T-helper 1 cell treated with Interleukin-12 subunit alpha and Interleukin-12 subunit beta and Interleukin-4 antibody, amounts not matched to agents 30 ng/mL and 1 ng/mL, for 36 hours (primary cell): Measurements from ENCODE around the gene TMEM119. TPM values are rescaled to one million over a fixed set of nuclear protein-coding genes. Genes with fewer than 3 reads are reported as not detected.

Source experiments
- intact Hi-C: fragments of 100-400 bp; cut with micrococcal nuclease; formaldehyde crosslinking; loops from one replicate; pipeline ENCODE4 v1.15.1; 2024
- total RNA-seq: library from RNA; stranded (reverse); gene quantifications from 2 replicates; pipeline ENCODE4 v1.2.3, GENCODE V29; 2022

TMEM119 gene
- total RNA-seq, 1 donor from 2014 or later: 0.96 TPM

GRCh38 chr12:108618079-108618952 is 20.4 kb upstream of the TMEM119 start:
- intact Hi-C loops: loop anchor here (1.0 to 5.0 kb wide), 7 partner anchors 10 to 534 kb away; partner anchors contain the start of gene ALKBH2

- intact Hi-C loops: loop anchor here (1.0 to 5.0 kb wide), 7 partner anchors 16 to 535 kb away; partner anchors contain the start of genes CORO1C, SELPLG and USP30
Observed at GRCh38 chr12:108616941-108617858, 19.3 kb upstream of the TMEM119 start.

GRCh38 chr12:108616359-108616758 is 18.5 kb upstream of the TMEM119 start:
- intact Hi-C loops: loop anchor here (5.0 kb wide), 1 partner anchor 536 kb away; no protein-coding TSS in a partner anchor

GRCh38 chr12:108615918-108616317 is 18.0 kb upstream of the TMEM119 start:
- intact Hi-C loops: loop anchor here (5.0 kb wide), 1 partner anchor 536 kb away; no protein-coding TSS in a partner anchor

- intact Hi-C loops: loop anchor here (5.0 kb wide), 1 partner anchor 538 kb away; no protein-coding TSS in a partner anchor
Observed at GRCh38 chr12:108614639-108615038, 16.8 kb upstream of the TMEM119 start.

- intact Hi-C loops: no loop called here
Observed at GRCh38 chr12:108614041-108614440, 16.2 kb upstream of the TMEM119 start.

- intact Hi-C loops: no loop called here
Observed at GRCh38 chr12:108613548-108613947, 15.7 kb upstream of the TMEM119 start.

GRCh38 chr12:108612788-108613282 is 15.0 kb upstream of the TMEM119 start:
- intact Hi-C loops: no loop called here

GRCh38 chr12:108611884-108612415 is 14.1 kb upstream of the TMEM119 start:
- intact Hi-C loops: no loop called here

GRCh38 chr12:108610856-108611605 is 13.1 kb upstream of the TMEM119 start:
- intact Hi-C loops: no loop called here

GRCh38 chr12:108610336-108610815 is 12.5 kb upstream of the TMEM119 start:
- intact Hi-C loops: no loop called here

- intact Hi-C loops: no loop called here
Observed at GRCh38 chr12:108609537-108610335, 11.9 kb upstream of the TMEM119 start.

- intact Hi-C loops: no loop called here
Observed at GRCh38 chr12:108608616-108609015, 10.7 kb upstream of the TMEM119 start.

- intact Hi-C loops: no loop called here
Observed at GRCh38 chr12:108607981-108608600, 10.2 kb upstream of the TMEM119 start.

GRCh38 chr12:108606492-108606891 is 8.6 kb upstream of the TMEM119 start:
- intact Hi-C loops: no loop called here

- intact Hi-C loops: no loop called here
Observed at GRCh38 chr12:108605690-108606406, 8.0 kb upstream of the TMEM119 start.

GRCh38 chr12:108605000-108605689 is 7.3 kb upstream of the TMEM119 start:
- intact Hi-C loops: no loop called here
